Gastrocnemius medialis (tissue), 4 donors: ENCODE measurements around the gene RDH11. TPM values are rescaled to one million over a fixed set of nuclear protein-coding genes. Genes with fewer than 3 reads are reported as not detected.

Experiments
- ATAC-seq, 2 donors: fragments of 150-250 bp; one replicate each; pipeline ENCODE4 v1.9.1; 2016
- DNase-seq, 2 donors: peaks; one replicate each; pipeline ENCODE4 v3.0.0-alpha.2; 2019
- H3K27ac ChIP-seq, 4 donors: fragments of 200-600 bp; sonication (generic); 1 replicate in 1 of 4; 2 replicates in 3 of 4; pipeline ENCODE4 v1.5.1; 2016 to 2018; ENCODE audit warnings: mild to moderate bottlenecking in 2 of 4, moderate library complexity in 1 of 4
- H3K27me3 ChIP-seq, 3 donors: fragments of 200-600 bp; sonication (generic) in 2 of 3; 1 replicate in 1 of 3; 2 replicates in 2 of 3; pipeline versions ENCODE4 v1.5.1 to v1.6.0; 2016 to 2019; ENCODE audit warnings: mild to moderate bottlenecking in 1 of 3, moderate library complexity in 1 of 3
- H3K36me3 ChIP-seq, 2 donors: fragments of 200-600 bp; sonication (generic) in 1 of 2; one replicate each; pipeline ENCODE4 v1.5.1; 2017 to 2018
- H3K4me1 ChIP-seq, 2 donors: fragments of 200-600 bp; sonication (generic) in 1 of 2; one replicate each; pipeline ENCODE4 v1.5.1; 2016 to 2017; ENCODE audit warnings: mild to moderate bottlenecking in 2 of 2
- H3K4me3 ChIP-seq, 4 donors: fragments of 200-600 bp; sonication (generic) in 3 of 4; 1 replicate in 1 of 4; 2 replicates in 3 of 4; pipeline ENCODE4 v1.5.1; 2016 to 2019; ENCODE audit warnings: mild to moderate bottlenecking in 2 of 4
- H3K9me3 ChIP-seq, 3 donors: fragments of 200-600 bp; sonication (generic) in 2 of 3; 1 replicate in 1 of 3; 2 replicates in 2 of 3; pipeline ENCODE4 v1.5.1; 2016 to 2019
- CTCF ChIP-seq, 5 experiments: fragments of 450-650 bp in 3 of 5; fragments of 200-600 bp in 2 of 5; sonication (generic) in 2 of 5; IDR thresholded peaks in 4 of 5; conservative IDR thresholded peaks in 1 of 5; 1 replicate in 4 of 5; 2 replicates in 1 of 5; pipeline ENCODE4 v1.5.1; 2016 to 2019; ENCODE audit warnings: antibody characterized with exemption in 5 of 5, mild to moderate bottlenecking in 3 of 5, moderate library complexity in 3 of 5
- POLR2A ChIP-seq, 2 donors: fragments of 450-650 bp; IDR thresholded peaks; one replicate each; pipeline ENCODE4 v1.6.1; 2017; ENCODE audit warnings: antibody characterized with exemption in 2 of 2, mild to moderate bottlenecking in 2 of 2, moderate library complexity in 2 of 2
- in situ Hi-C, 4 donors: fragments of 200-750 bp; cut with MboI; loops; one replicate each; pipeline versions ENCODE4 v1.15.0 to v1.8.0; 2017; ENCODE audit warnings: low sequenced_read_pairs in 4 of 4
- intact Hi-C: fragments of 100-400 bp; cut with DNase I; formaldehyde crosslinking; loops from one replicate; pipeline ENCODE4 v1.15.1; 2023; ENCODE audit warnings: low total_unique reads
- total RNA-seq, 4 donors: library from RNA; depleted of rRNA; stranded (reverse); fragments of >200 nt; gene quantifications; one replicate each; pipeline versions ENCODE4 v1.1.0 to v1.2.3, GENCODE V29; 2016

Gene RDH11
- total RNA-seq, 4 donors from 2014 or later: 6.6 to 8.3 (median 7.5) TPM

GRCh38 chr14:67638642-67639041, 56.9 kb downstream of the RDH11 start:
- no peak for ATAC-seq
- peaks cover 0 to 12% of the 10 kb centered on the region in 2 donors for H3K36me3 ChIP-seq
- H3K4me1 ChIP-seq: peaks cover 10 to 35% of the 10 kb centered on the region in 2 donors
- no peaks in the 10 kb centered on the region for H3K27me3 ChIP-seq
- peak overlapping the region in 3 of 4 donors; percentile 30 to 89 (median 82) for H3K27ac ChIP-seq
- no peaks in the 10 kb centered on the region for H3K9me3 ChIP-seq
- H3K4me3 ChIP-seq: no peak overlapping the region
- intact Hi-C loops (no loop called here), in situ Hi-C loops (no loop called here)
- no peak for TF ChIP-seq POLR2A (IDR thresholded peaks at IDR 0.05)
- TF ChIP-seq CTCF (IDR thresholded peaks at IDR 0.05 in 4 of 5, conservative IDR thresholded peaks at IDR 0.05 in 1 of 5): no peak
- DNase-seq: no peak

- no peaks in the 10 kb centered on the region for H3K27me3 ChIP-seq
- H3K36me3 ChIP-seq: peaks cover 0 to 7% of the 10 kb centered on the region in 2 donors
- H3K4me3 ChIP-seq: no peak overlapping the region
- intact Hi-C loops (loop anchor here (1.0 kb wide), 2 partner anchors 8 to 13 kb away; no protein-coding TSS in a partner anchor), in situ Hi-C loops (no loop called here)
- H3K4me1 ChIP-seq: peaks cover 10 to 35% of the 10 kb centered on the region in 2 donors
- TF ChIP-seq CTCF (IDR thresholded peaks at IDR 0.05 in 4 of 5, conservative IDR thresholded peaks at IDR 0.05 in 1 of 5) (no peak), POLR2A (IDR thresholded peaks at IDR 0.05) (peak in 1 of 2 donors; percentile 73)
- peak overlapping the region; percentile 63 to 89 (median 80) for H3K27ac ChIP-seq
- H3K9me3 ChIP-seq: no peaks in the 10 kb centered on the region
- ATAC-seq (peak; percentile 94 to 97), DNase-seq (peak; percentile 31 to 59)
Measured at GRCh38 chr14:67636361-67636919, 59.1 kb downstream of the RDH11 start.

DNA sequence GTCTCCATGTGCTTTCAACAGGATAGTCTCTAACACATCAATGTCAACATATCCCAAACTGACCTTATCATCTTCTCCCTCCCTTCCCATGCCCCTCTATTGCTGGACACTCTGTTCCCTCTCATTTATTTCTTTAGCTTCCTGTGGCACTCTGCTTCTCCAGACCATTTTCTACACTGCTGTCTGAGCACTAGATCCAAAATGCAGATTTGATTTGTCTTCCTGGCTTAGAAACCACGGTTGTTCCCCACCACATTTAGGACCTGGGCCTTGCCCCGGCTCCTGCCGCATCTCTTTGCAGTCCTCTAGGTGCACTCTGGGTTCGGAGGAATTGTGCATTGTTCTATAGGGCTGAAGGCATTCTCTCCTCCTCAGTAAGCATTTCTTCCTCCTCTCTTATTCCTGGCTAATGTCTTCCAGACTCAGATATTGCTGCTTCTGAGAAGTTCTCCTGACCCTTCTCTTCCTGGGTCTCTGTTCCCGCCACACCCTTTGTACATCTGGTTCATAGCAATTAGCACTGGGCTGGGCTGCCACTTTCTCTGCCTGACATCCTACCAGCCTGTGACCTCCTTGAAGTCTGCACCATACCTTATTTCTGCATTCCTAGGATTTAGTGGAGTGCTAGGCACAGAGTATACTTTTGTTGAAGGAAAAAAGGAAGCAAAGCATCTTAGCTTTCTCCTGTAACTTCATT, 62.0 kb downstream of the RDH11 start:
- H3K27ac ChIP-seq: peak overlapping the region in 1 of 4 donors; percentile 89
- no peak for DNase-seq
- no peak for ATAC-seq
- TF ChIP-seq POLR2A (IDR thresholded peaks at IDR 0.05) (no peak), CTCF (IDR thresholded peaks at IDR 0.05 in 4 of 5, conservative IDR thresholded peaks at IDR 0.05 in 1 of 5) (no peak)
- H3K9me3 ChIP-seq: no peaks in the 10 kb centered on the region
- H3K36me3 ChIP-seq: peaks cover 0 to 7% of the 10 kb centered on the region in 2 donors
- peaks cover 10 to 39% of the 10 kb centered on the region in 2 donors for H3K4me1 ChIP-seq
- H3K27me3 ChIP-seq: no peaks in the 10 kb centered on the region
- in situ Hi-C loops: no loop called here
- intact Hi-C loops: no loop called here
- H3K4me3 ChIP-seq: no peak overlapping the region

GRCh38 chr14:67630938-67631337, 64.6 kb downstream of the RDH11 start:
- Histone ChIP-seq H3K4me1 (peaks cover 6 to 17% of the 10 kb centered on the region in 2 donors), H3K27ac (peak overlapping the region in 2 of 4 donors; percentile 36 to 52), H3K9me3 (no peaks in the 10 kb centered on the region), H3K36me3 (peaks cover 0 to 15% of the 10 kb centered on the region in 2 donors), H3K4me3 (no peak overlapping the region), H3K27me3 (no peaks in the 10 kb centered on the region)
- DNase-seq: no peak
- no peak for ATAC-seq
- TF ChIP-seq POLR2A (IDR thresholded peaks at IDR 0.05): no peak
- TF ChIP-seq CTCF (IDR thresholded peaks at IDR 0.05 in 4 of 5, conservative IDR thresholded peaks at IDR 0.05 in 1 of 5): no peak
- in situ Hi-C loops (no loop called here), intact Hi-C loops (no loop called here)
